HG02981 (cell line): ENCODE measurements around the gene ARHGEF39.

Experiments
- ATAC-seq: cut with Tn5 transposase; IDR thresholded peaks from one replicate; pipeline ENCODE4 v1.9.1; 2021; ENCODE audit warnings: mild to moderate bottlenecking, moderate library complexity; ENCODE audit not compliant: unreplicated experiment

ARHGEF39 gene

GRCh38 chr9:35664531-35665470 lies at the start of gene ARHGEF39:
TSS of gene ARHGEF39 (minus strand) at chr9:35665195. CDS start at chr9:35665169, 26 bp downstream.
- ATAC-seq: peak; percentile 71

GRCh38 chr9:35714123-35714522 lies 49.1 kb upstream of the ARHGEF39 start:
- no peak for ATAC-seq

GRCh38 chr9:35713578-35713977 lies 48.6 kb upstream of the ARHGEF39 start:
- no peak for ATAC-seq

GRCh38 chr9:35712762-35713400 lies 47.9 kb upstream of the ARHGEF39 start:
- no peak for ATAC-seq

- ATAC-seq: no peak
These were observed 46.8 kb upstream of the ARHGEF39 start for GRCh38 chr9:35711501-35712428.

GRCh38 chr9:35710818-35711500 lies 46.0 kb upstream of the ARHGEF39 start:
- ATAC-seq: no peak

GRCh38 chr9:35708146-35708545 lies 43.2 kb upstream of the ARHGEF39 start:
- no peak for ATAC-seq

- no peak for ATAC-seq
These were observed 42.0 kb upstream of the ARHGEF39 start for GRCh38 chr9:35706951-35707350.

- ATAC-seq: no peak
These were observed 40.9 kb upstream of the ARHGEF39 start for GRCh38 chr9:35705836-35706430.

- no peak for ATAC-seq
These were observed 40.4 kb upstream of the ARHGEF39 start for GRCh38 chr9:35705372-35705771.

GRCh38 chr9:35703906-35704672 lies 39.1 kb upstream of the ARHGEF39 start:
- no peak for ATAC-seq

GRCh38 chr9:35702696-35703095 lies 37.7 kb upstream of the ARHGEF39 start:
- no peak for ATAC-seq

- ATAC-seq: no peak
These were observed 35.9 kb upstream of the ARHGEF39 start for GRCh38 chr9:35700942-35701341.

- ATAC-seq: no peak
These were observed 35.0 kb upstream of the ARHGEF39 start for GRCh38 chr9:35700031-35700430.

- ATAC-seq: no peak
These were observed 33.2 kb upstream of the ARHGEF39 start for GRCh38 chr9:35698231-35698630.

GRCh38 chr9:35697486-35697885 lies 32.5 kb upstream of the ARHGEF39 start:
- ATAC-seq: no peak

GRCh38 chr9:35696520-35697215 lies 31.7 kb upstream of the ARHGEF39 start:
- peak; percentile 63 for ATAC-seq

- no peak for ATAC-seq
These were observed 31.0 kb upstream of the ARHGEF39 start for GRCh38 chr9:35695943-35696401.
